ENCODE measurements around the gene ZNF213. TPM values are rescaled to one million over a fixed set of nuclear protein-coding genes. Genes with fewer than 3 reads are reported as not detected.

Gene ZNF213
- total RNA-seq, 2 experiments from 2014 or later = 9.9 to 11.1 TPM

- Mint-ChIP-seq H3K27ac (no peak overlapping the region), H3K9me3 (no peaks in the 10 kb centered on the region), H3K4me1 (peaks cover 24% of the 10 kb centered on the region), H3K27me3 (peaks cover 13% of the 10 kb centered on the region), H3K4me3 (no peak overlapping the region), H3K36me3 (ENCODE audit: low read depth) (peaks cover under 1% of the 10 kb centered on the region)
- POLR2A ChIA-PET = no interaction called here
- no peak for DNase-seq
- CTCF ChIA-PET = interaction anchor here (1.0 to 8.6 kb wide), 10 partner anchors 8 to 126 kb away, joined by 3 to 153 read pairs (median 4); partner anchors contain the start of gene ZNF213
Observed at GRCh38 chr16:3147757-3148104, 12.9 kb downstream of the ZNF213 start.

GRCh38 chr16:3148256-3149192, 13.7 kb downstream of the ZNF213 start:
- ChIA-PET CTCF (interaction anchor here (1.0 to 8.6 kb wide), 13 partner anchors 9 to 126 kb away, joined by 3 to 153 read pairs (median 4); partner anchors contain the start of gene ZNF213), POLR2A (no interaction called here)
- H3K27ac Mint-ChIP-seq = peak overlapping the region; percentile 5
- H3K4me3 Mint-ChIP-seq = peak overlapping the region; percentile 58
- peaks cover 16% of the 10 kb centered on the region for H3K27me3 Mint-ChIP-seq
- H3K9me3 Mint-ChIP-seq = no peaks in the 10 kb centered on the region
- H3K4me1 Mint-ChIP-seq = peaks cover 26% of the 10 kb centered on the region
- no peaks in the 10 kb centered on the region for H3K36me3 Mint-ChIP-seq (ENCODE audit: low read depth)
- DNase-seq = no peak

- POLR2A ChIA-PET = no interaction called here
- peak overlapping the region; percentile 58 for H3K4me3 Mint-ChIP-seq
- peaks cover 16% of the 10 kb centered on the region for H3K27me3 Mint-ChIP-seq
- H3K27ac Mint-ChIP-seq = peak overlapping the region; percentile 5
- DNase-seq = no peak
- no peaks in the 10 kb centered on the region for H3K9me3 Mint-ChIP-seq
- CTCF ChIA-PET = interaction anchor here (0.8 to 8.6 kb wide), 8 partner anchors 9 to 124 kb away, joined by 3 to 153 read pairs (median 8); partner anchors contain the start of gene ZNF213
- peaks cover 27% of the 10 kb centered on the region for H3K4me1 Mint-ChIP-seq
- no peaks in the 10 kb centered on the region for H3K36me3 Mint-ChIP-seq (ENCODE audit: low read depth)
Observed at GRCh38 chr16:3149193-3149530, 14.3 kb downstream of the ZNF213 start.

GRCh38 chr16:3149630-3150345, 15.0 kb downstream of the ZNF213 start:
- Mint-ChIP-seq H3K36me3 (ENCODE audit: low read depth) (peaks cover 3% of the 10 kb centered on the region), H3K4me3 (peak overlapping the region; percentile 80), H3K27ac (peak overlapping the region; percentile 89)

DNA sequence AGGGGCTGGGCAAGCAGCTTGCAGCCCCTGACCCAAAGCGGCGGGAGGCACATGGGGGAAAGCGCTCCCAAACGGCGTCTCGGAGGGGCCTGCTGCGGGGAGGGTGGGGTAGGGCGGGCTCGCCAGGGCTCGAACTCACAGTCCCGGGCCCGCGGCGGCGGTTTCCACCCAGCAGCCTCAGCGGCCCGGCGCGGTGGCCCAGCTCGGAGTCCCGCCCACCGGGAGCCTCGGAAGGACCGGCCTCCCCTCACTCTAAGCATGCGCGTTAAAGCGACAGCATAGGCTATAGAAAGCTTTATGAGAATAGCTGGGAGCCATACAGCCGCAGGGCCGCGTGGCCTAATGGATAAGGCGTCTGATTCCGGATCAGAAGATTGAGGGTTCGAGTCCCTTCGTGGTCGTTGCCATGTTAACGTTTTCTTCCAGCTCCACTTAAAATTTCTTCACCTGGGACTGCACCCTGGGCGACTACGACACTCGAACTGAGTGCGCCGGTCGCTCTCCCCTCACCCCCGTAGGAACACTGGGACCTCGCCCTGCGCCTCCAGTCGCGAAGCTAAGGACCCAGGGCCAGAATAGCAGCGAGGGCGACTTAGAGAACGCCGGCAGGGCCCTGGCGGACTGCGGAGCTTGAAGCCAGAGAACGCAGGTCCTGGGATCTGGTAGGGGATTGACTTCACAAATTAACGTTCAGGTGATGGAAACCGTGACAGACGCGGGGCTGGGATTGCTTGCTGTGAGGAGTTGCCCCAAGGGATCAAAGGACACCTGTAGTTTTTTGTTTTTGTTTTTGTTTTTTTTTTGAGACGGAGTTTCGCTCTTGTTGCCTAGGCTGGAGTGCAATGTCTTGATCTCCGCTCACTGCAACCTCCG, 15.8 kb downstream of the ZNF213 start:
- Mint-ChIP-seq H3K9me3 (peaks cover 3% of the 10 kb centered on the region), H3K4me3 (peak overlapping the region; percentile 80), H3K36me3 (ENCODE audit: low read depth) (peaks cover 3% of the 10 kb centered on the region), H3K27ac (peak overlapping the region; percentile 89), H3K27me3 (peaks cover 27% of the 10 kb centered on the region), H3K4me1 (peaks cover 35% of the 10 kb centered on the region)
- CTCF ChIA-PET = interaction anchor here (0.5 to 8.6 kb wide), 22 partner anchors 8 to 1114 kb away, joined by 3 to 153 read pairs (median 4); partner anchors contain the start of gene ZNF213
- peak; percentile 97 for DNase-seq
- POLR2A ChIA-PET = interaction anchor here (0.7 to 1.0 kb wide), 2 partner anchors 19 to 105 kb away, joined by 3 read pairs; no protein-coding TSS in a partner anchor

More at GRCh38 chr16:3149630-3150345, 15.0 kb downstream of the ZNF213 start:
- peaks cover 3% of the 10 kb centered on the region for H3K9me3 Mint-ChIP-seq
- H3K27me3 Mint-ChIP-seq = peaks cover 20% of the 10 kb centered on the region
- DNase-seq = peak; percentile 45
- H3K4me1 Mint-ChIP-seq = peaks cover 29% of the 10 kb centered on the region
- ChIA-PET CTCF (interaction anchor here (0.5 to 8.6 kb wide), 19 partner anchors 8 to 124 kb away, joined by 3 to 153 read pairs (median 5); partner anchors contain the start of gene ZNF213), POLR2A (interaction anchor here (1.0 kb wide), 1 partner anchor 105 kb away, joined by 3 read pairs; no protein-coding TSS in a partner anchor)

- ChIA-PET CTCF (interaction anchor here (0.6 to 8.6 kb wide), 6 partner anchors 8 to 347 kb away, joined by 3 to 153 read pairs (median 3); partner anchors contain the start of gene ZNF213), POLR2A (no interaction called here)
- H3K9me3 Mint-ChIP-seq = peaks cover 3% of the 10 kb centered on the region
- peaks cover 3% of the 10 kb centered on the region for H3K36me3 Mint-ChIP-seq (ENCODE audit: low read depth)
- H3K27ac Mint-ChIP-seq = peak overlapping the region; percentile 79
- H3K4me1 Mint-ChIP-seq = peaks cover 35% of the 10 kb centered on the region
- H3K4me3 Mint-ChIP-seq = peak overlapping the region; percentile 72
- peaks cover 32% of the 10 kb centered on the region for H3K27me3 Mint-ChIP-seq
- DNase-seq = peak; percentile 26
Observed at GRCh38 chr16:3152027-3152276, 17.1 kb downstream of the ZNF213 start.

GRCh38 chr16:3152277-3152990, 17.6 kb downstream of the ZNF213 start:
- peaks cover 39% of the 10 kb centered on the region for H3K4me1 Mint-ChIP-seq
- peaks cover 36% of the 10 kb centered on the region for H3K27me3 Mint-ChIP-seq
- peak overlapping the region; percentile 79 for H3K27ac Mint-ChIP-seq
- CTCF ChIA-PET = interaction anchor here (0.6 to 1.3 kb wide), 4 partner anchors 9 to 347 kb away, joined by 3 read pairs; no protein-coding TSS in a partner anchor
- peaks cover 6% of the 10 kb centered on the region for H3K9me3 Mint-ChIP-seq
- peaks cover 5% of the 10 kb centered on the region for H3K36me3 Mint-ChIP-seq (ENCODE audit: low read depth)
- POLR2A ChIA-PET = no interaction called here
- H3K4me3 Mint-ChIP-seq = peak overlapping the region; percentile 72
- peak; percentile 79 for DNase-seq

GRCh38 chr16:3152991-3153368, 18.2 kb downstream of the ZNF213 start:
- ChIA-PET CTCF (interaction anchor here (1.3 kb wide), 1 partner anchor 9 kb away, joined by 3 read pairs; no protein-coding TSS in a partner anchor), POLR2A (no interaction called here)
- Mint-ChIP-seq H3K36me3 (ENCODE audit: low read depth) (peaks cover 9% of the 10 kb centered on the region), H3K4me3 (peak overlapping the region; percentile 72), H3K4me1 (peaks cover 44% of the 10 kb centered on the region), H3K27me3 (peaks cover 42% of the 10 kb centered on the region), H3K9me3 (peaks cover 6% of the 10 kb centered on the region), H3K27ac (peak overlapping the region; percentile 79)
- no peak for DNase-seq

GRCh38 chr16:3155181-3155580, 20.4 kb downstream of the ZNF213 start:
- Mint-ChIP-seq H3K4me3 (no peak overlapping the region), H3K27ac (no peak overlapping the region), H3K36me3 (ENCODE audit: low read depth) (peaks cover 11% of the 10 kb centered on the region), H3K27me3 (peaks cover 53% of the 10 kb centered on the region), H3K9me3 (peaks cover 6% of the 10 kb centered on the region), H3K4me1 (peaks cover 50% of the 10 kb centered on the region)
- no peak for DNase-seq
- CTCF ChIA-PET = interaction anchor here (0.6 to 1.8 kb wide), 3 partner anchors 16 to 26 kb away, joined by 3 to 5 read pairs (median 3); no protein-coding TSS in a partner anchor
- POLR2A ChIA-PET = interaction anchor here (0.5 kb wide), 1 partner anchor 333 kb away, joined by 3 read pairs; no protein-coding TSS in a partner anchor

- peaks cover 11% of the 10 kb centered on the region for H3K36me3 Mint-ChIP-seq (ENCODE audit: low read depth)
- H3K4me1 Mint-ChIP-seq = peaks cover 49% of the 10 kb centered on the region
- no peak overlapping the region for H3K4me3 Mint-ChIP-seq
- H3K9me3 Mint-ChIP-seq = peaks cover 6% of the 10 kb centered on the region
- peaks cover 49% of the 10 kb centered on the region for H3K27me3 Mint-ChIP-seq
- no peak for DNase-seq
- H3K27ac Mint-ChIP-seq = no peak overlapping the region
- POLR2A ChIA-PET = no interaction called here
- CTCF ChIA-PET = interaction anchor here (0.6 to 3.2 kb wide), 3 partner anchors 12 to 1800 kb away, joined by 3 to 20 read pairs (median 5); no protein-coding TSS in a partner anchor
Observed at GRCh38 chr16:3155972-3156371, 21.1 kb downstream of the ZNF213 start.

DNA sequence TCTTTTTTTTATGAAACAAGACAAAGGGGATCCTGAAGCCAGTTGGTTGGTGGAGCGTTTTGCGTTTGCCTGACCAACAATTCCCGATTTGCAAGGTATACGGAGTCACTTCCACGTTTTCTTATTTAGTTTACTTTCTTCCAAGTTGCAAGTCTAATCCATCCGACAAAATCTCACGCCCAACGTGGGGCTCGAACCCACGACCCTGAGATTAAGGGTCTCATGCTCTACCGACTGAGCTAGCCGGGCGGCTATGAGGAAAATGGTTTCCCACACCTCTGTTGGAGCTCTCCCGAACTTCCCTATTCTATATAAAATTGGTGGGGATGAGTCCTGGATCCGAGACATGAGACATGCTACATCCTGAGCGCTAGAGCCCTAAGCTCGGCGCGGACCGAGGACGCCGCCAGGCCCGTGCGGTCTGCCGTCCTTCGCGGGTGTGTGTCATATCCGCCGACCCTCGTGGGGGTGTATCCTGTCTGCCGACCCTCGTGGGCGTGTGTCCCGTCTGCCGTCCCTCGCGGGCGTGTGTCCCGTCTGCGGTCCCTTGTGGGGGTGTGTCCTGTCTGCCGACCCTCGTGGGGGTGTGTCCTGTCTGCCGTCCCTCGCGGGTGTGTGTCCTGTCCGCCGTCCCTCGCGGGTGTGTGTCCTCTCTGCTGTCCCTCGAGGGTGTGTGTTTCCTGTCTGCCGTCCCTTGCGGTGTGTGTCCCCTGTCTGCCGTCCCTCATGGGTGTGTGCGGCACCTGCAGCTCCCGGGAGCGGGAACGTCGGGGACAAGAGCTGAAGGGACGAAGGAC, 22.6 kb downstream of the ZNF213 start:
- peak; percentile 42 for DNase-seq
- peaks cover 11% of the 10 kb centered on the region for H3K36me3 Mint-ChIP-seq (ENCODE audit: low read depth)
- H3K27ac Mint-ChIP-seq = peak overlapping the region; percentile 87
- peaks cover 46% of the 10 kb centered on the region for H3K4me1 Mint-ChIP-seq
- ChIA-PET POLR2A (no interaction called here), CTCF (interaction anchor here (1.0 to 3.2 kb wide), 9 partner anchors 8 to 99 kb away, joined by 3 to 20 read pairs (median 5); partner anchors contain the start of gene OR1F1)
- peak overlapping the region; percentile 75 for H3K4me3 Mint-ChIP-seq
- H3K27me3 Mint-ChIP-seq = peaks cover 43% of the 10 kb centered on the region
- peaks cover 6% of the 10 kb centered on the region for H3K9me3 Mint-ChIP-seq
